HEK293 (cell line): ENCODE data around the gene SYTL5.

Experiments
- ATF2 ChIP-seq: fragments of 450-650 bp; formaldehyde crosslinking; IDR thresholded peaks from 2 replicates; pipeline ENCODE4 v1.5.1; 2016; ENCODE audit warnings: missing biosample characterization, missing genetic modification characterization, low read depth
- BCL11A ChIP-seq: fragments of 450-650 bp; formaldehyde crosslinking; IDR thresholded peaks from 2 replicates; pipeline ENCODE4 v1.5.1; 2016; ENCODE audit warnings: low read depth, missing biosample characterization, missing genetic modification characterization
- CTCF ChIP-seq: fragments of 450-650 bp; formaldehyde crosslinking; IDR thresholded peaks from 2 replicates; pipeline ENCODE4 v1.5.1; 2016; ENCODE audit warnings: missing biosample characterization, missing genetic modification characterization
- YY1 ChIP-seq: fragments of 450-650 bp; formaldehyde crosslinking; IDR thresholded peaks from 2 replicates; pipeline ENCODE4 v1.5.1; 2018; ENCODE audit warnings: missing biosample characterization, missing genetic modification characterization
- ZNF175 ChIP-seq: fragments of 450-650 bp; formaldehyde crosslinking; IDR thresholded peaks from 2 replicates; pipeline ENCODE4 v1.5.1; 2016; ENCODE audit warnings: missing biosample characterization, missing genetic modification characterization
- ZNF670 ChIP-seq: fragments of 450-650 bp; formaldehyde crosslinking; IDR thresholded peaks from 2 replicates; pipeline ENCODE4 v1.5.1; 2016; ENCODE audit warnings: missing biosample characterization, missing genetic modification characterization, low read depth
- ZNF843 ChIP-seq: fragments of 450-650 bp; formaldehyde crosslinking; IDR thresholded peaks from 2 replicates; pipeline ENCODE4 v1.5.1; 2016; ENCODE audit warnings: missing biosample characterization, missing genetic modification characterization

- no peak for TF ChIP-seq CTCF
- TF ChIP-seq ATF2: no peak
- TF ChIP-seq ZNF175 (tag by site-specific recombination): no peak
- no peak for TF ChIP-seq ZNF670 (tag by site-specific recombination)
- TF ChIP-seq ZNF843: no peak
- no peak for TF ChIP-seq YY1 (tag by site-specific recombination)
- no peak for TF ChIP-seq BCL11A (tag by site-specific recombination)
Measured at GRCh38 chrX:38126179-38126578, 119.8 kb downstream of the SYTL5 start.
